IMR-90 (cell line): ENCODE data around the gene SPHK2. TPM values are rescaled to one million over a fixed set of nuclear protein-coding genes. Genes with fewer than 3 reads are reported as not detected.

Experiments used
- ATAC-seq: fragments of 200-7000 bp; cut with Tn5 transposase; 2 replicates; pipeline ENCODE4 v1.9.1; 2020; ENCODE audit warnings: low read depth, mild to moderate bottlenecking, moderate library complexity
- BruUV-seq: library from RNA; stranded (reverse); fragments of 400-500 nt; replicated peaks from 2 replicates; lab custom pipeline; 2021; lab: Mats Ljungman, UMichigan
- CTCF ChIA-PET: fragments of 300-600 bp; formaldehyde crosslinking; extraction: SDS; loops from one replicate; lab custom pipeline; 2021; ENCODE audit warnings: antibody characterized with exemption; lab: Yijun Ruan, JAX
- POLR2A ChIA-PET: fragments of 300-600 bp; sonication (Branson Sonifier 250); formaldehyde crosslinking; loops from one replicate; lab custom pipeline; 2022; ENCODE audit warnings: antibody characterized with exemption; ENCODE audit not compliant: unreplicated experiment; lab: Charles Lee
- DNase-seq: peaks from one replicate; pipeline ENCODE4 v3.0.0; 2013
- H2AFZ ChIP-seq: replicated peaks from 2 replicates; pipeline ENCODE3; 2013; ENCODE audit warnings: low read length, mild to moderate bottlenecking; ENCODE audit not compliant: poor library complexity
- H2AK5ac ChIP-seq: 2 replicates; pipeline ENCODE4 v1.6.1; 2013; ENCODE audit warnings: low read depth, low read length, inconsistent platforms
- H2AK9ac ChIP-seq: replicated peaks from 2 replicates; pipeline ENCODE3; 2013; ENCODE audit warnings: mild to moderate bottlenecking, low read depth, low read length, moderate library complexity; ENCODE audit not compliant: poor library complexity
- H2BK120ac ChIP-seq: 2 replicates; pipeline ENCODE4 v1.6.1; 2013; ENCODE audit warnings: low read depth, low read length, inconsistent platforms
- H2BK15ac ChIP-seq: 3 replicates; pipeline ENCODE4 v1.6.1; 2013; ENCODE audit warnings: low read depth, low read length, inconsistent platforms
- H2BK20ac ChIP-seq: 2 replicates; pipeline ENCODE4 v1.6.1; 2013; ENCODE audit warnings: low read depth, mild to moderate bottlenecking, inconsistent platforms, low read length, moderate library complexity
- H2BK5ac ChIP-seq: 2 replicates; pipeline ENCODE4 v1.6.1; 2013; ENCODE audit warnings: mild to moderate bottlenecking, low read depth, low read length, inconsistent platforms; ENCODE audit not compliant: poor library complexity, severe bottlenecking
- H3K14ac ChIP-seq: replicated peaks from 2 replicates; pipeline ENCODE4 v1.6.1; 2013; ENCODE audit warnings: low read depth, low read length, inconsistent platforms
- H3K18ac ChIP-seq: 2 replicates; pipeline ENCODE4 v1.6.1; 2013; ENCODE audit warnings: low read depth, low read length, control low read depth
- H3K23ac ChIP-seq: 2 replicates; pipeline ENCODE4 v1.6.1; 2013; ENCODE audit warnings: low read depth, low read length, inconsistent platforms
- H3K27ac ChIP-seq: 2 replicates; pipeline ENCODE4 v1.5.1; 2013; ENCODE audit warnings: mild to moderate bottlenecking, control low read depth, low read length; ENCODE audit not compliant: insufficient read depth
- H3K27me3 ChIP-seq: 2 replicates; pipeline ENCODE4 v1.6.1; 2013; ENCODE audit warnings: low read length; ENCODE audit not compliant: control insufficient read depth, insufficient read depth
- H3K36me3 ChIP-seq: 2 replicates; pipeline ENCODE4 v1.6.1; 2013; ENCODE audit warnings: low read length, mixed read lengths; ENCODE audit not compliant: control insufficient read depth, insufficient read depth
- H3K4ac ChIP-seq: 2 replicates; pipeline ENCODE4 v1.6.1; 2013; ENCODE audit warnings: low read depth, low read length, inconsistent platforms
- H3K4me1 ChIP-seq: 2 replicates; pipeline ENCODE4 v1.6.1; 2013; ENCODE audit warnings: low read length, mixed read lengths; ENCODE audit not compliant: control insufficient read depth, insufficient read depth
- H3K4me2 ChIP-seq: 2 replicates; pipeline ENCODE4 v1.6.1; 2013; ENCODE audit warnings: low read depth, mild to moderate bottlenecking, control low read depth, low read length, moderate library complexity
- H3K4me3 ChIP-seq: 2 replicates; pipeline ENCODE4 v1.5.1; 2013; ENCODE audit warnings: low read depth, mild to moderate bottlenecking, control low read depth, low read length, moderate library complexity; ENCODE audit not compliant: insufficient read depth
- H3K56ac ChIP-seq: 2 replicates; pipeline ENCODE4 v1.6.1; 2013; ENCODE audit warnings: low read length, inconsistent platforms; ENCODE audit not compliant: insufficient read depth; ENCODE audit errors: extremely low read depth
- H3K79me1 ChIP-seq, 2 experiments: 2 replicates each; pipeline ENCODE4 v1.6.1; 2013; ENCODE audit warnings: low read length in 2 of 2, inconsistent platforms in 1 of 2, low read depth in 1 of 2
- H3K9ac ChIP-seq: 2 replicates; pipeline ENCODE4 v1.6.1; 2013; ENCODE audit warnings: low read depth, low read length, control low read depth
- H3K9me1 ChIP-seq: 2 replicates; pipeline ENCODE4 v1.6.1; 2013; ENCODE audit warnings: low read length, inconsistent platforms; ENCODE audit not compliant: insufficient read depth
- H3K9me3 ChIP-seq: 2 replicates; pipeline ENCODE4 v1.6.1; 2013; ENCODE audit warnings: low read length; ENCODE audit not compliant: control insufficient read depth, insufficient read depth
- H4K20me1 ChIP-seq: 2 replicates; pipeline ENCODE4 v1.6.1; 2013; ENCODE audit warnings: low read length, inconsistent platforms; ENCODE audit not compliant: insufficient read depth
- H4K5ac ChIP-seq: 2 replicates; pipeline ENCODE4 v1.6.1; 2013; ENCODE audit warnings: mild to moderate bottlenecking, low read depth, low read length, control low read depth
- H4K8ac ChIP-seq, 2 experiments: 2 replicates each; pipeline ENCODE4 v1.6.1; 2013; ENCODE audit warnings: low read depth in 2 of 2, low read length in 2 of 2, control low read depth in 1 of 2, inconsistent platforms in 1 of 2
- H4K91ac ChIP-seq: 2 replicates; pipeline ENCODE4 v1.6.1; 2013; ENCODE audit warnings: low read depth, low read length, inconsistent platforms; ENCODE audit not compliant: insufficient read depth
- BHLHE40 ChIP-seq: fragments of 150-350 bp; IDR thresholded peaks from 2 replicates; pipeline ENCODE4 v1.6.1; 2016; ENCODE audit warnings: mild to moderate bottlenecking, low read depth, low read length
- CEBPB ChIP-seq: IDR thresholded peaks from 2 replicates; pipeline ENCODE4 v1.6.1; 2012; ENCODE audit warnings: low read depth, low read length, improper control_type of control experiment
- CHD1 ChIP-seq: IDR thresholded peaks from 2 replicates; pipeline ENCODE4 v1.6.1; 2012; ENCODE audit warnings: low read depth, low read length, improper control_type of control experiment
- ELK1 ChIP-seq: fragments of 150-350 bp; IDR thresholded peaks from 2 replicates; pipeline ENCODE4 v1.6.1; 2016; ENCODE audit warnings: low read depth, mild to moderate bottlenecking, low read length, moderate library complexity, borderline replicate concordance
- FOS ChIP-seq: fragments of 150-350 bp; IDR thresholded peaks from 2 replicates; pipeline ENCODE4 v1.6.1; 2016; ENCODE audit warnings: low read depth, low read length
- MAFK ChIP-seq: IDR thresholded peaks from 2 replicates; pipeline ENCODE4 v1.6.1; 2012; ENCODE audit warnings: low read depth, low read length, improper control_type of control experiment
- MAZ ChIP-seq: IDR thresholded peaks from 2 replicates; pipeline ENCODE4 v1.6.1; 2012; ENCODE audit warnings: low read depth, mild to moderate bottlenecking, low read length, improper control_type of control experiment, moderate library complexity, borderline replicate concordance
- MXI1 ChIP-seq: IDR thresholded peaks from 2 replicates; pipeline ENCODE4 v1.6.1; 2012; ENCODE audit warnings: low read depth, mild to moderate bottlenecking, low read length, moderate library complexity, borderline replicate concordance
- RAD21 ChIP-seq: IDR thresholded peaks from 2 replicates; pipeline ENCODE4 v1.6.1; 2012; ENCODE audit warnings: low read length, improper control_type of control experiment
- RFX5 ChIP-seq: IDR thresholded peaks from 2 replicates; pipeline ENCODE4 v1.8.0; 2012; ENCODE audit warnings: low read depth, mild to moderate bottlenecking, low read length, moderate library complexity
- SMC3 ChIP-seq: fragments of 150-350 bp; IDR thresholded peaks from 2 replicates; pipeline ENCODE4 v1.6.1; 2016; ENCODE audit warnings: low read depth, mild to moderate bottlenecking, antibody characterized with exemption, low read length, moderate library complexity
- USF2 ChIP-seq: fragments of 150-350 bp; IDR thresholded peaks from 2 replicates; pipeline ENCODE4 v1.6.1; 2017; ENCODE audit warnings: mild to moderate bottlenecking, antibody characterized with exemption, low read length, low read depth
- WGBS, 2 experiments: methylation state at CpG; one replicate each; pipeline versions ENCODE4 v1.1.5 to v1.1.7; 2013; ENCODE audit warnings: missing lambda C conversion rate in 2 of 2; ENCODE audit not compliant: insufficient read length in 1 of 2; ENCODE audit errors: extremely low coverage in 2 of 2; 5-methylcytosine and 5-hydroxymethylcytosine counted together
- dilution Hi-C: fragments of 300-500 bp; cut with HindIII; formaldehyde crosslinking; loops from one replicate; pipeline ENCODE4 v1.14.3; 2018; ENCODE audit warnings: low sequenced_read_pairs; ENCODE audit not compliant: unreplicated experiment
- in situ Hi-C: fragments of 300-500 bp; cut with MboI; formaldehyde crosslinking; loops from 3 replicates; pipeline ENCODE4 v1.14.3; 2019; ENCODE audit warnings: low sequenced_read_pairs, inconsistent platforms, mixed read lengths
- intact Hi-C: fragments of 100-400 bp; cut with micrococcal nuclease; formaldehyde crosslinking; loops from 2 replicates; pipeline ENCODE4 v1.10.0; 2022
- polyA plus RNA-seq, 3 experiments: library from polyadenylated mRNA; depleted of rRNA; stranded (reverse); fragments of >200 nt; gene quantifications; 2 replicates each; pipeline ENCODE4 v1.2.3, GENCODE V29; 2012; ENCODE audit warnings: low replicate concordance in 1 of 3
- total RNA-seq: library from RNA; depleted of rRNA; stranded (reverse); fragments of >200 nt; gene quantifications from 2 replicates; pipeline ENCODE4 v1.2.3, GENCODE V29; 2012

SPHK2 gene
- total and polyA plus RNA-seq, 2 of the 4 experiments (the other 2 are of a cell fraction): 1.6 to 9.9 TPM

- H2BK15ac ChIP-seq: no peak overlapping the region
- POLR2A ChIA-PET: no interaction called here
- no peak overlapping the region for H3K18ac ChIP-seq
- dilution Hi-C loops: no loop called here
- H3K23ac ChIP-seq: no peak overlapping the region
- H2AK9ac ChIP-seq: no peak overlapping the region
- no peak overlapping the region for H3K56ac ChIP-seq
- H3K4me3 ChIP-seq: no peak overlapping the region
- BruUV-seq: no TSS peak
- peak; percentile 86 for DNase-seq
- intact Hi-C loops: no loop called here
- peak overlapping the region; percentile 45 for H3K4me2 ChIP-seq
- TF ChIP-seq ELK1 (no peak), BHLHE40 (peak; percentile 29; the same call in 1 of the 2 replicates), RAD21 (no peak), MAZ (peak; percentile 29; the same call in 1 of the 2 replicates), RFX5 (peak; percentile 97), CHD1 (no peak), MXI1 (no peak), USF2 (no peak), FOS (no peak), SMC3 (no peak), CEBPB (no peak), MAFK (no peak)
- H3K27me3 ChIP-seq: no peaks in the 10 kb centered on the region
- H2AK5ac ChIP-seq: no peak overlapping the region
- H3K27ac ChIP-seq: no peak overlapping the region
- H4K8ac ChIP-seq: peak overlapping the region in 1 of 2 experiments; percentile 54; a peak in 1 of 4 replicates
- no peaks in the 10 kb centered on the region for H3K79me1 ChIP-seq
- ATAC-seq: peak; percentile 82
- H3K4me1 ChIP-seq: peaks cover 3% of the 10 kb centered on the region
- no peaks in the 10 kb centered on the region for H4K20me1 ChIP-seq
- no peaks in the 10 kb centered on the region for H3K9me3 ChIP-seq
- no peak overlapping the region for H3K14ac ChIP-seq
- WGBS, 2 experiments: 91% methylated on average over 31 of the region's 35 CpGs; no CpG with 5 or more reads in 1 of the 2 experiments
- no peak overlapping the region for H3K9ac ChIP-seq
- no peak overlapping the region for H4K5ac ChIP-seq
- H3K36me3 ChIP-seq: no peaks in the 10 kb centered on the region
- H3K4ac ChIP-seq: no peak overlapping the region
- H2BK5ac ChIP-seq: no peak overlapping the region
- in situ Hi-C loops: no loop called here
- H2AFZ ChIP-seq: peak overlapping the region; percentile 68
- peaks cover 3% of the 10 kb centered on the region; the same call in 1 of the 2 replicates for H3K9me1 ChIP-seq
- H4K91ac ChIP-seq: no peak overlapping the region
- no peak overlapping the region for H2BK120ac ChIP-seq
- no peak overlapping the region for H2BK20ac ChIP-seq
- CTCF ChIA-PET: no interaction called here
These were observed 41.8 kb downstream of the SPHK2 start for GRCh38 chr19:48660852-48661710.
